OCI-LY7 (cell line): ENCODE measurements around the gene PCNX2. TPM values are rescaled to one million over a fixed set of nuclear protein-coding genes. Genes with fewer than 3 reads are reported as not detected.

ENCODE experiments used
- BruUV-seq: library from RNA; stranded (reverse); fragments of 400-500 nt; replicated peaks from 2 replicates; lab custom pipeline; 2021; lab: Mats Ljungman, UMichigan
- CTCF ChIA-PET: fragments of 300-600 bp; sonication (Branson Sonifier 250); formaldehyde crosslinking; loops from one replicate; lab custom pipeline; 2022; ENCODE audit warnings: antibody characterized with exemption; ENCODE audit not compliant: unreplicated experiment; lab: Charles Lee
- POLR2A ChIA-PET: fragments of 300-600 bp; sonication (Branson Sonifier 250); formaldehyde crosslinking; loops from one replicate; lab custom pipeline; 2022; ENCODE audit warnings: antibody characterized with exemption; lab: Charles Lee
- DNase-seq: peaks from one replicate; pipeline ENCODE4 v3.0.0-alpha.2; 2015; ENCODE audit warnings: low spot score
- H2AFZ ChIP-seq: fragments of 200-600 bp; sonication (generic), shearing (Covaris generic); 2 replicates; pipeline ENCODE4 v1.6.1; 2014; ENCODE audit warnings: mild to moderate bottlenecking, antibody characterized with exemption, low read length, moderate library complexity
- H3K27ac ChIP-seq: fragments of 200-600 bp; sonication (generic); 2 replicates; pipeline ENCODE4 v1.5.1; 2014; ENCODE audit warnings: mixed run types, low read depth, mild to moderate bottlenecking, moderate library complexity, low read length, inconsistent platforms; ENCODE audit not compliant: poor library complexity, severe bottlenecking
- H3K36me3 ChIP-seq: fragments of 200-600 bp; sonication (generic); 2 replicates; pipeline ENCODE4 v1.6.1; 2014; ENCODE audit warnings: mild to moderate bottlenecking, antibody characterized with exemption, low read length, moderate library complexity, mixed read lengths; ENCODE audit not compliant: insufficient read depth
- H3K4me1 ChIP-seq: fragments of 200-600 bp; sonication (generic); 2 replicates; pipeline ENCODE4 v1.5.1; 2014; ENCODE audit warnings: mild to moderate bottlenecking, low read length; ENCODE audit not compliant: insufficient read depth, poor library complexity, severe bottlenecking
- H3K4me2 ChIP-seq: fragments of 200-600 bp; sonication (generic); 2 replicates; pipeline ENCODE4 v1.6.1; 2014; ENCODE audit warnings: mild to moderate bottlenecking, low read length
- H3K4me3 ChIP-seq: fragments of 200-600 bp; sonication (generic); 2 replicates; pipeline ENCODE4 v1.5.1; 2014; ENCODE audit warnings: mild to moderate bottlenecking, low read depth, low read length; ENCODE audit not compliant: poor library complexity, severe bottlenecking
- H3K79me2 ChIP-seq: fragments of 200-600 bp; sonication (generic); 2 replicates; pipeline ENCODE4 v1.6.1; 2016; ENCODE audit warnings: low read depth, mild to moderate bottlenecking, low read length, moderate library complexity, mixed read lengths; ENCODE audit not compliant: insufficient read depth
- H3K9me2 ChIP-seq: fragments of 200-600 bp; sonication (generic); 2 replicates; pipeline ENCODE4 v1.6.1; 2016; ENCODE audit warnings: mild to moderate bottlenecking, low read length, mixed read lengths; ENCODE audit not compliant: insufficient read depth
- H3K9me3 ChIP-seq: fragments of 200-600 bp; sonication (generic); 2 replicates; pipeline ENCODE4 v1.6.1; 2014; ENCODE audit warnings: mild to moderate bottlenecking, mixed run types, low read length, mixed read lengths
- H4K20me1 ChIP-seq: fragments of 200-600 bp; sonication (generic); 2 replicates; pipeline ENCODE4 v1.6.1; 2014; ENCODE audit warnings: mild to moderate bottlenecking, antibody characterized with exemption, low read length, moderate library complexity, mixed read lengths; ENCODE audit not compliant: insufficient read depth
- EZH2phosphoT487 ChIP-seq: fragments of 200-600 bp; sonication (generic); IDR thresholded peaks from 2 replicates; pipeline ENCODE4 v1.6.1; 2018; ENCODE audit warnings: low read depth, borderline replicate concordance, mild to moderate bottlenecking, mixed run types, antibody characterized with exemption, low read length, moderate library complexity, mixed read lengths
- intact Hi-C: fragments of 100-400 bp; cut with micrococcal nuclease; formaldehyde crosslinking; loops from one replicate; pipeline ENCODE4 v1.10.0; 2022; ENCODE audit not compliant: unreplicated experiment
- total RNA-seq, 2 experiments: library from RNA; depleted of rRNA in 1 of 2; stranded (reverse); fragments of >200 nt in 1 of 2; shearing (Covaris generic) in 1 of 2; gene quantifications; 2 replicates each; pipeline ENCODE4 v1.2.3, GENCODE V29; 2014 to 2022
- TF ChIP-seq, protein P1 (sequence below): fragments of 200-600 bp; sonication (generic); conservative IDR thresholded peaks from 2 replicates; pipeline ENCODE4 v1.5.1; 2014; ENCODE audit warnings: mild to moderate bottlenecking, antibody characterized with exemption, low read length, moderate library complexity, mixed read lengths

PCNX2 gene
- total RNA-seq, 2 experiments from 2014 or later, result 17.1 to 26.9 TPM

DNA sequence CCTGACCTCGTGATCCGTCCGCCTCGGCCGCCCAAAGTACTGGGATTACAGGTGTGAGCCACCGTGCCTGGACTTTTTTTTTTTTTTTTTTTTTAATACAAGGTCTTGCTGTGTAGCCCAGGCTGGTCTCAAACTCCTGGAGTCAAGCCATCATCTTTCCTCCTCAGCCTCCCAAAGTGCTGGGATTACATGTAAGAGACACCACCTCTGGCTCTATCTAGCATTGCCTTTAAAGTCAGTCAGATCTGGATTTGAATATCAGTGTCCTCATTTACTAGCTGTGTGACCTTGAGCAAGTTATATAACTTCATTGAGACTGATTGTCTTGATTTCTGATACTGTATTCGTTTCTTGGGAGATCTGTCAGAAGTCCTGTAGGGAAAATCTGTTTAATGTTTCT lies 38.6 kb upstream of the PCNX2 start:
- POLR2A ChIA-PET, result interaction anchor here (0.7 kb wide), 1 partner anchor 74 kb away, joined by 4 read pairs; no protein-coding TSS in a partner anchor
- no peaks in the 10 kb centered on the region for H4K20me1 ChIP-seq
- no TSS peak for BruUV-seq

DNA sequence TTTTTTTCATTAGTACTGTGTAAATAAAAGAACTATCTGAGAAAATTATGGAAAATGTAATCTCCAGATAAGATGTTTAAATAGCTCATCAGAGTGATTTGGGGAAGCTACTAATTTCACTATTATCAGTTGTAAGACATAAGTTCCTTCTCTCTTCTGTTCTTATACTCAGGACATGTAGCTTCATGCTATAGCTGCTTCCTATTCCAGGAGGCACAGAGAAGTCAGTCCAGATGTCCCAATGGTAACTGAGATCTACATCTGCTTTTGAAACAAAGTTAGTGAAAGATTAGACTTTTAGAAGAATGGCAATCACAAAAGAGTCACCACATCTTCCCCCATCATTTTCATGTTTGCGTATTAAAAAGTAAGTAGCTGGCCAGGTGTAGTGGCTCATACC lies 37.6 kb upstream of the PCNX2 start:
- Histone ChIP-seq H4K20me1 (no peaks in the 10 kb centered on the region), H3K9me3 (no peaks in the 10 kb centered on the region), H3K79me2 (no peaks in the 10 kb centered on the region), H3K4me2 (no peak overlapping the region), H3K27ac (no peak overlapping the region), H3K4me3 (no peak overlapping the region), H3K9me2 (no peaks in the 10 kb centered on the region), H2AFZ (no peak overlapping the region), H3K4me1 (peaks cover 3% of the 10 kb centered on the region), H3K36me3 (no peaks in the 10 kb centered on the region)
- no peak for DNase-seq
- intact Hi-C loops, result no loop called here
- ChIA-PET POLR2A (interaction anchor here (0.6 kb wide), 1 partner anchor 122 kb away, joined by 3 read pairs; no protein-coding TSS in a partner anchor), CTCF (no interaction called here)
- no peak for TF ChIP-seq EZH2phosphoT487
- TF ChIP-seq, protein P1, sequence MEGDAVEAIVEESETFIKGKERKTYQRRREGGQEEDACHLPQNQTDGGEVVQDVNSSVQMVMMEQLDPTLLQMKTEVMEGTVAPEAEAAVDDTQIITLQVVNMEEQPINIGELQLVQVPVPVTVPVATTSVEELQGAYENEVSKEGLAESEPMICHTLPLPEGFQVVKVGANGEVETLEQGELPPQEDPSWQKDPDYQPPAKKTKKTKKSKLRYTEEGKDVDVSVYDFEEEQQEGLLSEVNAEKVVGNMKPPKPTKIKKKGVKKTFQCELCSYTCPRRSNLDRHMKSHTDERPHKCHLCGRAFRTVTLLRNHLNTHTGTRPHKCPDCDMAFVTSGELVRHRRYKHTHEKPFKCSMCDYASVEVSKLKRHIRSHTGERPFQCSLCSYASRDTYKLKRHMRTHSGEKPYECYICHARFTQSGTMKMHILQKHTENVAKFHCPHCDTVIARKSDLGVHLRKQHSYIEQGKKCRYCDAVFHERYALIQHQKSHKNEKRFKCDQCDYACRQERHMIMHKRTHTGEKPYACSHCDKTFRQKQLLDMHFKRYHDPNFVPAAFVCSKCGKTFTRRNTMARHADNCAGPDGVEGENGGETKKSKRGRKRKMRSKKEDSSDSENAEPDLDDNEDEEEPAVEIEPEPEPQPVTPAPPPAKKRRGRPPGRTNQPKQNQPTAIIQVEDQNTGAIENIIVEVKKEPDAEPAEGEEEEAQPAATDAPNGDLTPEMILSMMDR, result no peak
- no TSS peak for BruUV-seq

More for the DNA sequence above, 38.6 kb upstream of the PCNX2 start:
- no peak for DNase-seq
- no peak overlapping the region for H3K27ac ChIP-seq
- no peaks in the 10 kb centered on the region for H3K79me2 ChIP-seq
- H2AFZ ChIP-seq, result no peak overlapping the region
- H3K4me2 ChIP-seq, result no peak overlapping the region
- no peak for TF ChIP-seq EZH2phosphoT487
- TF ChIP-seq, protein P1, result no peak
- no peaks in the 10 kb centered on the region for H3K36me3 ChIP-seq
- no peaks in the 10 kb centered on the region for H3K4me1 ChIP-seq
- no peaks in the 10 kb centered on the region for H3K9me2 ChIP-seq
- CTCF ChIA-PET, result no interaction called here
- no peaks in the 10 kb centered on the region for H3K9me3 ChIP-seq
- H3K4me3 ChIP-seq, result no peak overlapping the region
- intact Hi-C loops, result no loop called here

DNA sequence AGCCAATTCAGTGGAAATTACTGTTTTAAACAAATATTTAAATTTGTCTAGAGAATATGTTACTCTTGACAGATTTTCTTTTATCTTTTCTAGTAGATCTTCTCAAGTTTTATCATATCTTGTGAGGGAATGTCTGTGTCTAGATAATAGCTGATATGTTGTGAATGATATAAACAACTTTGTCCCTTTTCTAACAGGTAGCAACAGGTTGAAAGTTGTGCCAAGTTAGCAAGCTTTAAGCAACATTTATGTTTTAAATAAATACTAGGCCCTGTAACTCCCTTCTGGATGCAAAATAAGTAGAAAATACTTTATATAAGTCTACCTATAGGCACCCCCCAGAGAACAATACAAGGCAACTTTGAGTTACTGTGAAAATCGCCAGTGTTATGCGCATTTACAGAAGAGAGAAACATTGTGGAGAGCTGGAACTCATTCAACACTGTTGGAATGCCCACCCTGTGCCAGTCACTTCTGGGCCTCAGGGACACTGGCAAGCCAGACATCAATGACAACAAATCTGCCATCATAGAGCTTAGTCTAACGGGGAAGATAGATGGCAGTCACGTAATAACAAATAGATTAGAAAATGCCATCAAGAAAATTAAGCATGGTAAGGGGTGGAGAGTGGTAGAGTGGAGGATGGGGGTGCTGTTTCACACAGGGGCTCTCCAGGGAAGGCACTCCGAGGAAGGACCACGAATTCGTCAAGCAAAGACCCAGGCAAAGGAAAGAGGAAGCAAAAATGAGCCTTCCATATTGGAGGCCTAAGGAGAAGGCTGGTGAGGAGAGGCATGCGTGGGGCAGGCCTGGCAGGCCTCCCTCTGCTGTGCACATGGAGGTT lies 36.4 kb upstream of the PCNX2 start:
- BruUV-seq, result no TSS peak
- DNase-seq, result no peak
- Histone ChIP-seq H3K9me3 (no peaks in the 10 kb centered on the region), H3K4me1 (peaks cover 8% of the 10 kb centered on the region), H3K9me2 (no peaks in the 10 kb centered on the region), H3K36me3 (no peaks in the 10 kb centered on the region), H3K4me3 (no peak overlapping the region), H3K79me2 (no peaks in the 10 kb centered on the region), H2AFZ (no peak overlapping the region), H3K27ac (no peak overlapping the region), H4K20me1 (no peaks in the 10 kb centered on the region), H3K4me2 (no peak overlapping the region)
- POLR2A ChIA-PET, result interaction anchor here (0.6 to 1.4 kb wide), 3 partner anchors 18 to 305 kb away, joined by 3 read pairs; no protein-coding TSS in a partner anchor
- intact Hi-C loops, result no loop called here
- TF ChIP-seq, protein P1, result no peak
- TF ChIP-seq EZH2phosphoT487, result no peak
- CTCF ChIA-PET, result no interaction called here
